Measurements from ENCODE around the gene CPZ.

DNA sequence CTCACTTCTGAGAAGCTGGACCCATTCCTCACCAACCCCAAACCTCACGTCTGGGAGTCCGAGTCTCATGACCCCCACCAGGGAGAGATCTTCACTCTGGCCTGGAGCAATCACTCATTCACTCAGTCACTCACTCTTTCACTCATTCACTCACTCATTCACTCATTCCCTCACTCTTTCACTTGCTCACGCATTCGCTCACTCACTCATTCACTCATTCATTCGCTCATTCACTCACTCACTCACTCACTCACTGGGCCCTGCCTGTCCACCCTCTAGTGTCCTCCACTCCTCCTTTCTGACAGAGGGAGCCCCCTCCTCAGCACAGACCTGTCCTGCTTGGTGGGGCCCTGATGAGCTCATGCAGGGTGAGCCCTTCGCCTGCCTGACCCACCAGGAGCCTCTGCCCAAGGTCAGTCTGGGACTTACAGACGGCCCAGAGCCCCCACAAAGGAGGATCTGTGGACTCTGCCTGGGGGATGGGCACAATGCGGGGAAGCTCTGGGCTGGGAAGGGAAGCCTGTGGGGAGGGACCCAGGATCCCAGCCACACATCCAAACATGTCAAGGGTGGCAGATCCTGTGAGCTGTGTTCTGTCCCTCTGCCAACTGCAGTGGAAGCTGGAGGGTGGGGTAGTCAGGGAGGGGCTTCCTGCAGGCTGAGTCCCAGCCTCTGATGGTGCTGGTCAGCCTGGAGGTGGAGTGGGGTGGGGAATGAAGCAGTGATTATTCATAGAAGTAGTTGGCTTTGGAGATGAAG is 18.5 kb downstream of the CPZ start:
- TF ChIP-seq POLR2AphosphoS5 (IDR thresholded peaks at IDR 0.05; ENCODE audit: low read depth, low read length) (no peak), PAX5 (IDR thresholded peaks at IDR 0.05; ENCODE audit: insufficient read depth, low read length, severe bottlenecking) (no peak), POLR2A (IDR thresholded peaks at IDR 0.05; ENCODE audit: low read depth, low read length) (no peak), TAF1 (IDR thresholded peaks at IDR 0.05; ENCODE audit: low read depth, low read length) (no peak), SPI1 (IDR thresholded peaks at IDR 0.05; ENCODE audit: low read depth, low read length) (no peak)
